Measurements from ENCODE around the gene CELF1. TPM values are rescaled to one million over a fixed set of nuclear protein-coding genes. Genes with fewer than 3 reads are reported as not detected.

The CELF1 gene
- total and polyA plus RNA-seq, 12 donors = 28.1 to 128 (median 101) TPM

- intact Hi-C loops (cut with DNase I) = no loop called here
- no peaks in the 10 kb centered on the region for H3K27me3 ChIP-seq
- 87 to 91% (median 89%) methylated on average over 5 of the region's 5 CpGs for WGBS, 4 donors
- DNase-seq = no peak
- H3K9me3 ChIP-seq (replicated peaks in 1 of 3) = no peaks in the 10 kb centered on the region
- TF ChIP-seq CTCF (IDR thresholded peaks at IDR 0.05) (no peak), POLR2A (IDR thresholded peaks at IDR 0.05) (no peak)
- H3K4me3 ChIP-seq = no peak overlapping the region
- peaks cover 7 to 9% of the 10 kb centered on the region in 2 donors for H3K4me1 ChIP-seq (replicated peaks in 1 of 2)
- peaks cover 0 to 49% of the 10 kb centered on the region in 2 donors for H3K36me3 ChIP-seq (replicated peaks in 1 of 2)
- no peak overlapping the region for H3K27ac ChIP-seq
Measured at GRCh38 chr11:47583844-47584243, 30.9 kb upstream of the CELF1 start.

GRCh38 chr11:47578524-47579494 is 25.9 kb upstream of the CELF1 start, which contains the start of the genes KBTBD4 and NDUFS3:
Gene KBTBD4, minus strand, starts transcription at chr11:47578970. Its CDS starts 19 bp downstream, at chr11:47578951.
Gene NDUFS3, plus strand, starts transcription at chr11:47579074. Its CDS starts 18 bp downstream, at chr11:47579092.
- Histone ChIP-seq H3K36me3 (replicated peaks in 1 of 2) (peaks cover 0 to 54% of the 10 kb centered on the region in 2 donors), H3K27me3 (no peaks in the 10 kb centered on the region), H3K27ac (peak within 1 kb of the TSS; percentile 55 to 92 (median 84)), H3K4me1 (replicated peaks in 1 of 2) (peaks cover 18 to 25% of the 10 kb centered on the region in 2 donors), H3K9me3 (replicated peaks in 1 of 3) (no peaks in the 10 kb centered on the region), H3K4me3 (peak within 1 kb of the TSS; percentile 62 to 88 (median 72))
- DNase-seq = peak; percentile 87 to 94 (median 91)
- WGBS, 4 donors = 0 to 1% (median 1%) methylated on average over 25 to 72 of the region's 72 CpGs
- intact Hi-C loops (cut with DNase I) = no loop called here
- TF ChIP-seq CTCF (IDR thresholded peaks at IDR 0.05) (peak in 1 of 6 experiments; percentile 3), POLR2A (IDR thresholded peaks at IDR 0.05) (peak; percentile 74 to 78)

GRCh38 chr11:47577460-47578041 is 24.6 kb upstream of the CELF1 start:
- no peaks in the 10 kb centered on the region for H3K27me3 ChIP-seq
- H3K36me3 ChIP-seq (replicated peaks in 1 of 2) = peaks cover 0 to 54% of the 10 kb centered on the region in 2 donors
- TF ChIP-seq CTCF (IDR thresholded peaks at IDR 0.05) (no peak), POLR2A (IDR thresholded peaks at IDR 0.05) (no peak)
- no peaks in the 10 kb centered on the region for H3K9me3 ChIP-seq (replicated peaks in 1 of 3)
- intact Hi-C loops (cut with DNase I) = no loop called here
- no peak for DNase-seq
- 56 to 67% (median 63%) methylated on average over 4 to 13 of the region's 13 CpGs for WGBS, 4 donors
- peak overlapping the region in 1 of 5 donors; percentile 91 for H3K27ac ChIP-seq
- peak overlapping the region in 1 of 4 donors; percentile 81 for H3K4me3 ChIP-seq
- peaks cover 18 to 25% of the 10 kb centered on the region in 2 donors for H3K4me1 ChIP-seq (replicated peaks in 1 of 2)

- TF ChIP-seq CTCF (IDR thresholded peaks at IDR 0.05) (no peak), POLR2A (IDR thresholded peaks at IDR 0.05) (no peak)
Measured at GRCh38 chr11:47573321-47573720, 20.4 kb upstream of the CELF1 start.

More at GRCh38 chr11:47573321-47573720, 20.4 kb upstream of the CELF1 start:
- Histone ChIP-seq H3K36me3 (replicated peaks in 1 of 2) (peaks cover 0 to 54% of the 10 kb centered on the region in 2 donors), H3K4me1 (replicated peaks in 1 of 2) (peaks cover 11 to 14% of the 10 kb centered on the region in 2 donors), H3K9me3 (replicated peaks in 1 of 3) (no peaks in the 10 kb centered on the region), H3K4me3 (no peak overlapping the region), H3K27me3 (no peaks in the 10 kb centered on the region), H3K27ac (no peak overlapping the region)
- DNase-seq = no peak
- WGBS, 4 donors = 85 to 89% (median 87%) methylated on average over 4 to 11 of the region's 11 CpGs
- intact Hi-C loops (cut with DNase I) = no loop called here

Data from adrenal gland (tissue), 12 donors.